H9 (cell line): ENCODE measurements around the gene SDHA. TPM values are rescaled to one million over a fixed set of nuclear protein-coding genes. Genes with fewer than 3 reads are reported as not detected.

Experiments used
- DNase-seq: peaks from one replicate; pipeline ENCODE4 v3.0.0-alpha.2; 2017
- H2AFZ ChIP-seq: one replicate; pipeline ENCODE4 v1.6.1; 2013; ENCODE audit warnings: mild to moderate bottlenecking, low read length, control low read depth, moderate library complexity
- H2AK5ac ChIP-seq: 2 replicates; pipeline ENCODE4 v1.6.1; 2013; ENCODE audit warnings: low read length, control low read depth, mixed read lengths; ENCODE audit not compliant: insufficient read length
- H2BK120ac ChIP-seq: one replicate; pipeline ENCODE4 v1.6.1; 2013; ENCODE audit warnings: low read depth, mild to moderate bottlenecking, low read length, control low read depth, inconsistent platforms; ENCODE audit not compliant: poor library complexity, severe bottlenecking
- H2BK12ac ChIP-seq: 2 replicates; pipeline ENCODE4 v1.6.1; 2013; ENCODE audit warnings: low read length, control low read depth, mixed read lengths, low read depth; ENCODE audit not compliant: insufficient read length
- H2BK15ac ChIP-seq: 2 replicates; pipeline ENCODE4 v1.6.1; 2013; ENCODE audit warnings: low read depth, low read length, control low read depth
- H2BK20ac ChIP-seq: one replicate; pipeline ENCODE4 v1.6.1; 2013; ENCODE audit warnings: low read depth, mild to moderate bottlenecking, low read length, control low read depth, inconsistent platforms; ENCODE audit not compliant: poor library complexity, severe bottlenecking
- H2BK5ac ChIP-seq: 2 replicates; pipeline ENCODE4 v1.6.1; 2013; ENCODE audit warnings: low read length, control low read depth, mixed read lengths; ENCODE audit not compliant: insufficient read length
- H3K14ac ChIP-seq: 2 replicates; pipeline ENCODE4 v1.6.1; 2013; ENCODE audit warnings: low read length, control low read depth; ENCODE audit not compliant: insufficient read depth
- H3K18ac ChIP-seq: 2 replicates; pipeline ENCODE4 v1.6.1; 2013; ENCODE audit warnings: low read depth, mild to moderate bottlenecking, mixed read lengths, low read length, control low read depth; ENCODE audit not compliant: insufficient read length
- H3K23ac ChIP-seq: 2 replicates; pipeline ENCODE4 v1.6.1; 2013; ENCODE audit warnings: low read length, control low read depth, mixed read lengths, low read depth; ENCODE audit not compliant: insufficient read length
- H3K23me2 ChIP-seq: 2 replicates; pipeline ENCODE4 v1.6.1; 2013; ENCODE audit warnings: low read depth, mild to moderate bottlenecking, mixed read lengths, low read length, control low read depth; ENCODE audit not compliant: insufficient read length, poor library complexity, severe bottlenecking
- H3K27ac ChIP-seq: 2 replicates; pipeline ENCODE4 v1.5.1; 2013; ENCODE audit warnings: low read length, control low read depth, mixed read lengths, low read depth; ENCODE audit not compliant: insufficient read length
- H3K27me3 ChIP-seq: 2 replicates; pipeline ENCODE4 v1.6.1; 2013; ENCODE audit warnings: low read length, control low read depth, inconsistent platforms; ENCODE audit not compliant: insufficient read depth
- H3K4ac ChIP-seq: 2 replicates; pipeline ENCODE4 v1.6.1; 2013; ENCODE audit warnings: low read depth, mild to moderate bottlenecking, control low read depth, inconsistent platforms, low read length, moderate library complexity
- H3K4me1 ChIP-seq: 2 replicates; pipeline ENCODE4 v1.6.1; 2013; ENCODE audit warnings: low read length, control low read depth, inconsistent platforms; ENCODE audit not compliant: insufficient read depth
- H3K4me2 ChIP-seq: 2 replicates; pipeline ENCODE4 v1.6.1; 2013; ENCODE audit warnings: low read length, control low read depth, mixed read lengths; ENCODE audit not compliant: insufficient read length, insufficient read depth
- H3K56ac ChIP-seq: 2 replicates; pipeline ENCODE4 v1.6.1; 2013; ENCODE audit warnings: low read depth, mild to moderate bottlenecking, mixed read lengths, low read length, control low read depth; ENCODE audit not compliant: insufficient read length
- H3K79me1 ChIP-seq: 2 replicates; pipeline ENCODE4 v1.6.1; 2013; ENCODE audit warnings: low read depth, mild to moderate bottlenecking, moderate library complexity, low read length, control low read depth, inconsistent platforms; ENCODE audit not compliant: insufficient read depth, poor library complexity, severe bottlenecking
- H3K79me2 ChIP-seq: 2 replicates; pipeline ENCODE4 v1.6.1; 2013; ENCODE audit warnings: low read length, control low read depth, inconsistent platforms; ENCODE audit not compliant: insufficient read depth
- H3K9ac ChIP-seq: 2 replicates; pipeline ENCODE4 v1.6.1; 2013; ENCODE audit warnings: low read length, control low read depth, mixed read lengths; ENCODE audit not compliant: insufficient read length; ENCODE audit errors: extremely low read depth
- H3K9me3 ChIP-seq: one replicate; pipeline ENCODE4 v1.6.1; 2013; ENCODE audit warnings: low read depth, low read length, inconsistent platforms; ENCODE audit not compliant: control insufficient read depth
- H3T11ph ChIP-seq: one replicate; pipeline ENCODE4 v1.6.1; 2013; ENCODE audit warnings: mild to moderate bottlenecking, low read length, control low read depth, inconsistent platforms
- H4K20me1 ChIP-seq: one replicate; pipeline ENCODE4 v1.6.1; 2013; ENCODE audit not compliant: control insufficient read depth, insufficient read length, insufficient read depth
- H4K5ac ChIP-seq: 2 replicates; pipeline ENCODE4 v1.6.1; 2013; ENCODE audit warnings: low read depth, mild to moderate bottlenecking, mixed read lengths, low read length, control low read depth; ENCODE audit not compliant: insufficient read length
- H4K8ac ChIP-seq: replicated peaks from 2 replicates; pipeline ENCODE4 v1.6.1; 2013; ENCODE audit warnings: low read length, control low read depth, mixed read lengths, low read depth; ENCODE audit not compliant: insufficient read length
- H4K91ac ChIP-seq: 2 replicates; pipeline ENCODE4 v1.6.1; 2013; ENCODE audit warnings: low read depth, mild to moderate bottlenecking, moderate library complexity, mixed read lengths, low read length, control low read depth; ENCODE audit not compliant: insufficient read length
- H3K27ac Mint-ChIP-seq, 3 experiments: 2 replicates in 2 of 3; 3 replicates in 1 of 3; pipeline ENCODE4 v1.8.0; 2020 to 2021; ENCODE audit warnings: mixed read lengths in 3 of 3, mild to moderate bottlenecking in 1 of 3, moderate library complexity in 1 of 3
- H3K27me3 Mint-ChIP-seq: 2 replicates; pipeline ENCODE4 v1.8.0; 2021; ENCODE audit warnings: low read depth, mild to moderate bottlenecking, moderate library complexity, mixed read lengths
- H3K36me3 Mint-ChIP-seq, 3 experiments: 2 replicates in 2 of 3; 3 replicates in 1 of 3; pipeline ENCODE4 v1.8.0; 2020 to 2021; ENCODE audit warnings: low read depth in 3 of 3, mixed read lengths in 3 of 3; ENCODE audit not compliant: insufficient read depth in 1 of 3
- H3K4me1 Mint-ChIP-seq, 2 experiments: 2 replicates each; pipeline ENCODE4 v1.8.0; 2020; ENCODE audit warnings: mixed read lengths in 2 of 2
- H3K4me3 Mint-ChIP-seq, 2 experiments: 2 replicates in 1 of 2; 3 replicates in 1 of 2; pipeline ENCODE4 v1.8.0; 2020 to 2021; ENCODE audit warnings: mild to moderate bottlenecking in 2 of 2, mixed read lengths in 2 of 2, moderate library complexity in 1 of 2
- H3K9me3 Mint-ChIP-seq, 2 experiments: 2 replicates in 1 of 2; 3 replicates in 1 of 2; pipeline ENCODE4 v1.8.0; 2020; ENCODE audit warnings: mild to moderate bottlenecking in 2 of 2, mixed read lengths in 2 of 2, moderate library complexity in 1 of 2
- CTCF ChIP-seq: fragments of 200-600 bp; sonication (generic); conservative IDR thresholded peaks from 3 replicates; pipeline ENCODE4 v1.8.0; 2021; ENCODE audit warnings: antibody characterized with exemption, mild to moderate bottlenecking
- WGBS: extraction: QIAGEN DNeasy Blood & Tissue Kit; methylation state at CpG from one replicate; pipeline ENCODE4 v1.1.7; 2013; ENCODE audit warnings: missing lambda C conversion rate, low lambda C conversion rate, mixed read lengths; ENCODE audit not compliant: insufficient read length; ENCODE audit errors: extremely low coverage; 5-methylcytosine and 5-hydroxymethylcytosine counted together
- total RNA-seq: library from RNA; stranded (reverse); gene quantifications from 2 replicates; pipeline ENCODE4 v1.2.1, GENCODE V29; 2021

SDHA gene
- total RNA-seq, 1 experiment from 2014 or later, result 84.8 TPM

- no CpG with 5 or more reads among the region's 36 CpGs for WGBS
- no peak for TF ChIP-seq CTCF
- H3K27me3 ChIP-seq, result no peaks in the 10 kb centered on the region
- no peak overlapping the region for H3K56ac ChIP-seq
- H3K79me1 ChIP-seq, result no peaks in the 10 kb centered on the region
- H3T11ph ChIP-seq, result no peak overlapping the region
- H3K27ac ChIP-seq, result no peak overlapping the region
- H3K79me2 ChIP-seq, result no peaks in the 10 kb centered on the region
- H3K23me2 ChIP-seq, result no peaks in the 10 kb centered on the region
- H3K27me3 Mint-ChIP-seq, result peaks cover 8% of the 10 kb centered on the region
- no peak overlapping the region for H3K18ac ChIP-seq
- no peaks in the 10 kb centered on the region for H4K20me1 ChIP-seq
- H3K9ac ChIP-seq, result no peak overlapping the region
- H3K36me3 Mint-ChIP-seq, result peaks cover 0 to under 1% (median 0%) of the 10 kb centered on the region in 3 experiments; a peak in 2 of 7 replicates
- H4K91ac ChIP-seq, result no peak overlapping the region
- no peak overlapping the region for H2BK12ac ChIP-seq
- no peak overlapping the region for H2BK120ac ChIP-seq
- H3K14ac ChIP-seq, result no peak overlapping the region
- no peak for DNase-seq
- no peak overlapping the region for H3K4ac ChIP-seq
- H3K9me3 Mint-ChIP-seq, result no peaks in the 10 kb centered on the region
- H2BK5ac ChIP-seq, result no peak overlapping the region
- H3K9me3 ChIP-seq, result no peaks in the 10 kb centered on the region
- no peak overlapping the region for H2BK20ac ChIP-seq
- H3K4me3 Mint-ChIP-seq, result no peak overlapping the region
- no peak overlapping the region for H2AFZ ChIP-seq
- peak overlapping the region in 1 of 3 experiments; percentile 93; a peak in 2 of 7 replicates for H3K27ac Mint-ChIP-seq
- H2AK5ac ChIP-seq, result no peak overlapping the region
- H3K4me1 Mint-ChIP-seq, result peaks cover 0 to 4% of the 10 kb centered on the region in 2 experiments; a peak in 1 of 4 replicates
- H3K23ac ChIP-seq, result no peak overlapping the region
- no peak overlapping the region for H4K8ac ChIP-seq
- H3K4me2 ChIP-seq, result no peak overlapping the region
- H4K5ac ChIP-seq, result no peak overlapping the region
- no peak overlapping the region for H2BK15ac ChIP-seq
- no peaks in the 10 kb centered on the region for H3K4me1 ChIP-seq
Observed at GRCh38 chr5:194603-195209, 23.4 kb upstream of the SDHA start.
